ENCODE results near the gene AQR. TPM values are rescaled to one million over a fixed set of nuclear protein-coding genes. Genes with fewer than 3 reads are reported as not detected.

AQR gene
- total RNA-seq, 2 experiments from 2014 or later = 30.1 to 33.2 TPM

DNA sequence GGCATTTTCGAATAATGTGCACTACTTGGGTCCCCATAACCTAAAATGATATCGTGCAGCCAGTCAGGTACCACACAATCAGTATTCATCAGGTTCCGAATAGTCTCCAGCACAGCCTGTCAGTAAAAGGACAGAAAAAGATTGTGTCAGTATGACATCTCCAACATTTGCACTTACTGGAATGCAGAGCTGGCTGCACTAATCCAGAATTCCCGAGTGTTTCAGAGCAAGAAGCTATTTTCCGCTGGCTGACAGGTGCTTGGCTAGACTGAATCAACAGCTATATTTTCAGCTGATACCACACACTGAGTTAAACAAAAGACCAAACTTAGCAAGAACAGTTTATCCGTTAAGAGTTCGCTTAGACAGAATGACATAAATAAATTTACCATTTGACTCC, 68.8 kb downstream of the AQR start:
- Mint-ChIP-seq H3K9me3 (no peaks in the 10 kb centered on the region), H3K36me3 (peaks cover 43% of the 10 kb centered on the region), H3K27ac (no peak overlapping the region), H3K27me3 (no peaks in the 10 kb centered on the region), H3K4me3 (no peak overlapping the region), H3K4me1 (ENCODE audit: low read depth) (no peaks in the 10 kb centered on the region)
- ChIA-PET POLR2A (no interaction called here), CTCF (no interaction called here)
- DNase-seq = no peak
- intact Hi-C loops (cut with micrococcal nuclease) = no loop called here

DNA sequence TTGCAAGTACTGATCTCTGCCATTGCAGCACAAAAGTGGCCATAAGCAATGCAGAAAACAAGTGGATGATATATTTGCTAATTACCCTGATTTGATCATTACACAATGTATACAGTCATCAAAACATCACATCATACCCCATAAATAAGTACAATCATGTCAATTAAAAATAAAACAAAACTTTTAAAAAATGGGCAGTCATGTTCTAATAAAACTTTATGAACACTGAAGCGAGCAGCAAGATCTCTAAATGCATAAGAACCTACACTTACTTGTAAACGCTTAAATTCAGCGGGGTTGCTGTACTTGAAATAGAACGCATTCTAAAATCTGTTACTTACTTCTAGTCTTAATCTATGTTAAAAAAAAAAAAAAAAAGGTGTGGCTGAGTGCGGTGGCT, 73.4 kb downstream of the AQR start:
- ChIA-PET POLR2A (no interaction called here), CTCF (no interaction called here)
- H3K4me3 Mint-ChIP-seq = no peak overlapping the region

DNA sequence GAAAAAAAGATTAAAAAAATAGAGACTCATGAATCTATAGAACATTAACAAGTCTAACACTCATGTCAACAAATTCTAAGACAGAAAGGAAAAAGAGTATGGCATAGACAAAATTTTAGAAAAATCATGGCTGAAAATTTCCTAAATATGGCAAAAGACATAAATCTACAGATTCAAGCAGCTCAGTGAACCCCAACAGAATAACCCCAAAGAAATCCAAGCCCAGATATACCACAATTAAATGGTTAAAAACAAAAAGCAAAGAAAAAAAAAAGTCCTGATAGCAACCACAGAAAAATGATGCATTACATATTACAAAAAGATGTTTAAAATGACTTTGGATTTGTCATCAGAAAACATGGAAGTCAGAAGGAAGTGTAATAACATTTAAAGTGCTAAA, 75.6 kb downstream of the AQR start:
- Mint-ChIP-seq H3K27me3 (no peaks in the 10 kb centered on the region), H3K36me3 (peaks cover 69% of the 10 kb centered on the region), H3K9me3 (peaks cover 25% of the 10 kb centered on the region), H3K27ac (no peak overlapping the region), H3K4me1 (ENCODE audit: low read depth) (no peaks in the 10 kb centered on the region), H3K4me3 (no peak overlapping the region)
- intact Hi-C loops (cut with micrococcal nuclease) = no loop called here
- DNase-seq = no peak
- POLR2A ChIA-PET = no interaction called here
- CTCF ChIA-PET = no interaction called here

More for the DNA sequence above, 73.4 kb downstream of the AQR start:
- intact Hi-C loops (cut with micrococcal nuclease) = no loop called here
- H3K36me3 Mint-ChIP-seq = peaks cover 71% of the 10 kb centered on the region
- H3K27ac Mint-ChIP-seq = no peak overlapping the region
- no peaks in the 10 kb centered on the region for H3K4me1 Mint-ChIP-seq (ENCODE audit: low read depth)
- H3K9me3 Mint-ChIP-seq = peaks cover 25% of the 10 kb centered on the region
- no peaks in the 10 kb centered on the region for H3K27me3 Mint-ChIP-seq
- no peak for DNase-seq

DNA sequence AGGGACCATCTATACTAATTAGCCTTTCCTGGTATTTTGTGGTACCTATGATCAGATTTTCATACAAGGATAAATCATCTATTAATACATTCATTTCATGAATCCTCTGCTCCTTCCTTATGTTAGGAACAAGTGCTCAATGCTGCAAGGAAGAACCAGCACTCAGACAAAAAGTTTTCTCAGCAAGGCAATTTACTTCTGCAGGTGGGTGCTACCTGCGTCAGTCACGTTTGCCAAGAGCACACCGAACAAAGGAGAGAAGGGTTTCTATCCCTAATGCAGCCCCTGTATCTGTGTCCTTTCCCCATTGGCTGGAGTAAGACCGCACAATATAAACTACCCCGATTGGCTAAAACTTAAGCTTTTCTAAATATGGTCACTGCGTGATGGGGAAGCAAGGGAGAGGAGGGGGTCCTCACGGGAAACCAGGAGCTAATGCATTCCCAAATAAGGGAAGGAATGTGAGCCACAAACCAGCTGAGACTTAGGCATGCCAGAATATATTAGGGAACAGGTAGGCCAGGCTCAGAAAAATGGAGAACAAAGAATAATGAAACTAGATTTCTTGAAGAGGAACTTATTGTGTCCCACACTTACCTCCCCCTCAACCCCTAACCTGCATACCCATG, 76.5 kb downstream of the AQR start:
- peaks cover 65% of the 10 kb centered on the region for H3K36me3 Mint-ChIP-seq
- ChIA-PET POLR2A (no interaction called here), CTCF (no interaction called here)
- DNase-seq = no peak
- H3K27ac Mint-ChIP-seq = no peak overlapping the region
- H3K27me3 Mint-ChIP-seq = no peaks in the 10 kb centered on the region
- peaks cover 25% of the 10 kb centered on the region for H3K9me3 Mint-ChIP-seq
- intact Hi-C loops (cut with micrococcal nuclease) = no loop called here
- H3K4me3 Mint-ChIP-seq = no peak overlapping the region
- no peaks in the 10 kb centered on the region for H3K4me1 Mint-ChIP-seq (ENCODE audit: low read depth)

DNA sequence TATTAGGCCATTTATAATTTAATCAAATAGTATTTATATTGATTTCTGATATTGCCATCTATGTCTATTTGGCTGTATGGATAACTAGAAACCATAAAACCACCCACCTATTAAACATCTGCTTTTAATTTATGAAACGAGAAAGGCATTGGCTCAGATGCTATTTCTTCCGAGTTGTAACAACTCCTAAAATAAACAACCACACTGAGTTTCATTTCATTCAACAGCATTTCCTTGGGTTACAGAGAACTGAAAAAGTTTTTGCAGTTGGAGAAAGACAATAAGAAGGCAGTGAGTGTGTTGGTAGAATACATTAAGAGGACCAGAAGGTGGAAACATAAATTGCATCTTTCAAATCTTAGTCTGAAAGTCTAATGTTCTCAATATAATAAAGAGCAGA, 79.1 kb downstream of the AQR start:
- H3K4me3 Mint-ChIP-seq = no peak overlapping the region
- no peak overlapping the region for H3K27ac Mint-ChIP-seq
- peaks cover 25% of the 10 kb centered on the region for H3K9me3 Mint-ChIP-seq
- no peak for DNase-seq
- peaks cover 56% of the 10 kb centered on the region for H3K36me3 Mint-ChIP-seq
- CTCF ChIA-PET = no interaction called here
- no peaks in the 10 kb centered on the region for H3K27me3 Mint-ChIP-seq
- no peaks in the 10 kb centered on the region for H3K4me1 Mint-ChIP-seq (ENCODE audit: low read depth)
- POLR2A ChIA-PET = no interaction called here
- intact Hi-C loops (cut with micrococcal nuclease) = no loop called here

DNA sequence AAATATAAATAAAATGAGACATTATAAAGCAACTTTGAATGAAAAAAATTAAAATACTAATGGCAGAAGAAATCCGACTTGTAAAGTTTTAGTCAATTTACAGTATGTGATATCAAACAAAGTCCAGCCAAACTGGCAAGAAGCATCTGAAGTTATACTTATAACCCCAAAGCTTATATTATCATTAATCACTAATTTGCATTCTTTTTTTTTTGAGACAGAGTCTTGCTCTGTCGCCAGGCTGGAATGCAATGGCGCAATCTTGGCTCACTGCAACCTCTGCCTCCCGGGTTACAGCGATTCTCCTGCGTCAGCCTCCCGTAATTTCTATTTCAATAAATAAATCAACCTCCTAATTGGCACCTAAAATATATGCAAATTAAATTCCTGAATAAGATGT, 80.1 kb downstream of the AQR start:
- ChIA-PET CTCF (no interaction called here), POLR2A (no interaction called here)
- Mint-ChIP-seq H3K4me3 (no peak overlapping the region), H3K36me3 (peaks cover 60% of the 10 kb centered on the region), H3K4me1 (ENCODE audit: low read depth) (no peaks in the 10 kb centered on the region), H3K9me3 (peaks cover 23% of the 10 kb centered on the region), H3K27ac (no peak overlapping the region), H3K27me3 (no peaks in the 10 kb centered on the region)
- no peak for DNase-seq
- intact Hi-C loops (cut with micrococcal nuclease) = no loop called here

DNA sequence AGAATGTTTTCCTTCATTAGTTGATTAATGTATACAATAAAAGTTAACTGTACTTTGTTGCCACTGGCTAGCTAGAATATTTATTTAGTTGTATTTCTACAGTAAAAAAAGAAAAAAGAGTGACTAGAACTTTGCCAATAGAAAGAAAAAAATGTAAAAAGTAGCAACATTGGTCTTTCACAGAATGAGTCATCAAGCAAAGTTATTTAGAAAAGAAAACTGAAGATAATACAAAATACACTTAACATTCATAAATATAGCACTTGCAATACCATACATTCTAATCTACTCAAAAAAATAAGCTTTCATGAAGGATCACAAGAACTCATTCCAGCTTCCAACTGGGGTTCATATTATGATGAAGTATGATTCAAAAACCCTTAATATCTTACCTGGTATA, 83.4 kb downstream of the AQR start:
- Mint-ChIP-seq H3K27ac (no peak overlapping the region), H3K9me3 (no peaks in the 10 kb centered on the region), H3K4me3 (no peak overlapping the region), H3K27me3 (no peaks in the 10 kb centered on the region), H3K36me3 (peaks cover 51% of the 10 kb centered on the region), H3K4me1 (ENCODE audit: low read depth) (no peaks in the 10 kb centered on the region)
- DNase-seq = no peak
- intact Hi-C loops (cut with micrococcal nuclease) = no loop called here
- ChIA-PET POLR2A (no interaction called here), CTCF (no interaction called here)

DNA sequence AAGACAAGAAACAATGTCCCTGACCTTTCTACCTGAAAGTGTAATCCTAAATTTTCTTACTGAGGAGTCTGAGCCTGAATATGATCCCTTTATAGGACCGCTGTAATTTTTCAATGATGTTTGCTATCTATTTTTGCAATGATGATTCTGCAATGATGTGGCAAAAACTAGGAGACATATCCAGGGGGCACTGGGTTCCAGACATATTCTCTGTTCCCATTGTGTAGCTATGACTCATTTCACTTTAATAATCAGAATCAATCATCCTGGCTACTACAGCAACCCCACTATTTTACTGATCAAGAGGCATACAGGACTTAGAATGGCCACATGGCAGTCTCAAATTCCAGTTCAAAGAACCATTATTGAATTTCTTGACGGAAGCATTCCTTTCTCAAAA, 85.9 kb downstream of the AQR start:
- ChIA-PET CTCF (no interaction called here), POLR2A (no interaction called here)
- intact Hi-C loops (cut with micrococcal nuclease) = no loop called here
- Mint-ChIP-seq H3K4me3 (no peak overlapping the region), H3K4me1 (ENCODE audit: low read depth) (no peaks in the 10 kb centered on the region), H3K36me3 (peaks cover 56% of the 10 kb centered on the region), H3K27ac (no peak overlapping the region), H3K9me3 (no peaks in the 10 kb centered on the region), H3K27me3 (no peaks in the 10 kb centered on the region)
- DNase-seq = no peak

DNA sequence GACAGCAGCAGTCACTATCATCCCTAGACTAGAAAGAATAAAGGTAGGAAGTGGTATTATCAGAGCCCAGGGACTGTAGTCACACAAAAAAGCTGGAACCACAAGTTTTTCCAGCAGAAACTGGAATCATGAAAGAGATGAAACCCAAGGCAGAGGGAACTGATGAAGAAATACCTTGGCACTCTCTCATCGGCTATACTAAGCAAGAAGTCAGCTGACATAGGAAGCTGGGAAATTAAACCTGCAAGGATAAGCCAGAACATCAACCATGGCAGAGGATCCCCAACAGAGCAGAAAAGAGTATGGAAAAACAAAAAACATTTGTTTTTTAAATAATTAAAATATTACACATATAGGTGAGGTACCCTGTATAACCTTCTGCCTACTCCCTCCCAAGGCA, 86.5 kb downstream of the AQR start:
- CTCF ChIA-PET = no interaction called here
- DNase-seq = no peak
- Mint-ChIP-seq H3K4me3 (no peak overlapping the region), H3K27ac (no peak overlapping the region), H3K9me3 (no peaks in the 10 kb centered on the region), H3K36me3 (peaks cover 60% of the 10 kb centered on the region), H3K4me1 (ENCODE audit: low read depth) (no peaks in the 10 kb centered on the region), H3K27me3 (no peaks in the 10 kb centered on the region)
- POLR2A ChIA-PET = no interaction called here
- intact Hi-C loops (cut with micrococcal nuclease) = no loop called here

DNA sequence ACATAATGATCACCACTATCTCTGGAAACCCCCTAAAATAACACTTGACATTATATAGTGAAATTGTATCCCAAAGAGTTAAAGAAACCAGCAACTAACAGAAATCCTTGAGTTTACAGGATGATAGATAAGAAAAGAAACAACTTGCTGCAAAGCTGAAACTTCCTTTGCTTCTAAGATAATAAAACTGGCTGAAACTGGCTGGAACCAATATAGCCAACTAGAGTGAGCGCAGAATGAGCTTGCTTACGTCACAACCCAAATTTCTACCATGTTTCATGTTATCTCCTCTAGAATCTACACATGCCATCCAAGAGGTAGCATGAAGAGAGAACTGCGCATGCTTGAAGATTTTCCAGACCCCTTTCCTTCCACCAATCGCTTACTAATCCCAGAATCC, 90.4 kb downstream of the AQR start:
- CTCF ChIA-PET = interaction anchor here (1.2 kb wide), 1 partner anchor 168 kb away, joined by 3 read pairs; no protein-coding TSS in a partner anchor

DNA sequence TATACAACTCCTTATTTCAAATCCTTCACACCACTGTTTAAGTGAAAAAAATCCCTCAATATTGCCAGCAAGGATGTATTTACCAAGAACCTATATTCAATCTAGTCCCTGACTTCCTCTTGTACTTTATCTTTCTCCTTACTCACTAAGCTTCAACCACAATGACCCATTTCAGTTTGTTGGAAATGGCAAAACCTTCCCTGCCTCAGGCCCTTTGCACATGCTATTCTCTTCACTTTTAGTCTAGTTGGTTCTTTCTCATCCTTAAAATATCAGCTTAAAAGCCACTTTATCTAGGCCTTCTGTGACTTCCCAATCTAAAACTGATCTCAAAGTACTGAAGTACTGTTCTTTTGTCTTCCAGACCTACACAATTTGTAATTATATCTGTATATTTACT, 92.9 kb downstream of the AQR start:
- no peak overlapping the region for H3K27ac Mint-ChIP-seq
- peaks cover 55% of the 10 kb centered on the region for H3K36me3 Mint-ChIP-seq
- intact Hi-C loops (cut with micrococcal nuclease) = no loop called here
- H3K27me3 Mint-ChIP-seq = no peaks in the 10 kb centered on the region
- ChIA-PET POLR2A (no interaction called here), CTCF (no interaction called here)
- DNase-seq = no peak
- no peaks in the 10 kb centered on the region for H3K9me3 Mint-ChIP-seq
- H3K4me3 Mint-ChIP-seq = no peak overlapping the region
- no peaks in the 10 kb centered on the region for H3K4me1 Mint-ChIP-seq (ENCODE audit: low read depth)

More for the DNA sequence above, 90.4 kb downstream of the AQR start:
- Mint-ChIP-seq H3K27ac (no peak overlapping the region), H3K36me3 (peaks cover 54% of the 10 kb centered on the region), H3K27me3 (no peaks in the 10 kb centered on the region), H3K4me3 (no peak overlapping the region), H3K4me1 (ENCODE audit: low read depth) (no peaks in the 10 kb centered on the region), H3K9me3 (no peaks in the 10 kb centered on the region)
- DNase-seq = no peak
- intact Hi-C loops (cut with micrococcal nuclease) = no loop called here
- POLR2A ChIA-PET = interaction anchor here (0.5 kb wide), 1 partner anchor 62 kb away, joined by 3 read pairs; no protein-coding TSS in a partner anchor

DNA sequence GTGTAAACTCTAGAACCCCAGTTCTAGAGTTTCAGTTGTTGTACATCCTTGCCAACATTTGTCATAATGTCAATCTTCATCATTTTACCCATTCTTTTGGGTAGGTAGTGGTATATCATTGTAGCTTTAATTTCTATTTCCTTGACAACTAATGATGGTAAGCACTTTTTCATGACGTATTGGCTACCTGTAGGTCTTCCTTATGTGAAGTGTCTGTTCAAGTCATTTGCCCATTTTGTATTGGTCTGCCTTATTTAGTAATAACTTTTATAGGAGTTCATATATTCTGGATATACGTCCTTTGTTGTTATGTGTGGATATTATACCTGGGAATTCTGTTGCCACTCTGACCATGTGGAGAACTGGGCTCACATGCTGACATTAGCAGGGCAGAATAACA, 100.4 kb downstream of the AQR start:
- H3K9me3 Mint-ChIP-seq = no peaks in the 10 kb centered on the region
- H3K27ac Mint-ChIP-seq = no peak overlapping the region
- no peak for DNase-seq
- CTCF ChIA-PET = interaction anchor here (0.8 kb wide), 1 partner anchor 61 kb away, joined by 3 read pairs; no protein-coding TSS in a partner anchor
- peaks cover 61% of the 10 kb centered on the region for H3K36me3 Mint-ChIP-seq
- no peaks in the 10 kb centered on the region for H3K27me3 Mint-ChIP-seq
- H3K4me3 Mint-ChIP-seq = no peak overlapping the region
- intact Hi-C loops (cut with micrococcal nuclease) = no loop called here
- POLR2A ChIA-PET = no interaction called here
- H3K4me1 Mint-ChIP-seq (ENCODE audit: low read depth) = no peaks in the 10 kb centered on the region

DNA sequence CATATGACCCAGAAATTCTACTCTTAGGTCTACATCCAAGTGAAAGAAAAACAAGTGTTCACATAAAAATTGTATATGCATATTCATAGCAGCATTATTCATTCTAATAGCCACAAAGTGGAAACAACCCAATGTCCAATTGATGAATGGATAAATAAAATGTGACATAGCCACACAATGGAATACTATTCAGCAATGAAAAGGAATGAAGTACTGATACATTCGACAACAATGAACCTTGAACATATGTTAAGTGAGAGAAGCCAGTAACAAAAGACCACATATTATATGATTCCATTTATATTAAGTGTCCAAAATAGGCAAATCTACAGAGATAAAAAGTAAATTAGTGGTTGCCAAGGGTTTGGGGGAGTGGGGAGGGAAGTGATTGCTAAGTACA, 104.0 kb downstream of the AQR start:
- ChIA-PET POLR2A (interaction anchor here (0.5 kb wide), 1 partner anchor 199 kb away, joined by 6 read pairs; no protein-coding TSS in a partner anchor), CTCF (no interaction called here)
- Mint-ChIP-seq H3K36me3 (peaks cover 49% of the 10 kb centered on the region), H3K4me1 (ENCODE audit: low read depth) (no peaks in the 10 kb centered on the region), H3K27ac (no peak overlapping the region), H3K9me3 (no peaks in the 10 kb centered on the region), H3K27me3 (no peaks in the 10 kb centered on the region), H3K4me3 (no peak overlapping the region)
- DNase-seq = no peak
- intact Hi-C loops (cut with micrococcal nuclease) = no loop called here
